ENCODE results near the gene CD207.

CD207 gene

GRCh38 chr2:70793450-70793849 is 42.2 kb downstream of the CD207 start:
- no peak for DNase-seq

- peak; percentile 2 for DNase-seq
Measured at GRCh38 chr2:70790136-70790828, 45.3 kb downstream of the CD207 start, which contains the start of gene FIGLA. FIGLA (minus strand) TSS chr2:70790643; CDS start chr2:70790638, 5 bp downstream.

GRCh38 chr2:70789304-70790135 is 46.1 kb downstream of the CD207 start:
- DNase-seq: peak; percentile 71

GRCh38 chr2:70785137-70785911 is 50.3 kb downstream of the CD207 start:
- peak; percentile 39 for DNase-seq

GRCh38 chr2:70784320-70784719 is 51.3 kb downstream of the CD207 start:
- no peak for DNase-seq
